Caco-2 (cell line): ENCODE measurements around the gene RD3L. TPM values are rescaled to one million over a fixed set of nuclear protein-coding genes. Genes with fewer than 3 reads are reported as not detected.
"Not testable (repeated sequence)": the region's sequence is repeated elsewhere in the genome, so short reads cannot be mapped to it uniquely, and the experiment has no call there.

Source experiments
- BruUV-seq: library from RNA; stranded (reverse); fragments of 400-500 nt; replicated peaks from 2 replicates; lab custom pipeline; 2021; lab: Mats Ljungman, UMichigan
- CTCF ChIA-PET: fragments of 300-600 bp; sonication (Branson Sonifier 250); formaldehyde crosslinking; loops from one replicate; lab custom pipeline; 2022; ENCODE audit warnings: antibody characterized with exemption; lab: Charles Lee
- POLR2A ChIA-PET: fragments of 300-600 bp; sonication (Branson Sonifier 250); formaldehyde crosslinking; loops from one replicate; lab custom pipeline; 2022; ENCODE audit warnings: antibody characterized with exemption; lab: Charles Lee
- DNase-seq, 2 experiments: peaks; one replicate each; pipeline versions ENCODE4 v3.0.0 to v3.0.0-alpha.2; 2020 to 2022
- H3K27me3 ChIP-seq: replicated peaks from 2 replicates; pipeline ENCODE4 v1.6.0; 2011; ENCODE audit warnings: low read length; ENCODE audit not compliant: control insufficient read depth, insufficient read depth
- H3K36me3 ChIP-seq: 2 replicates; pipeline ENCODE4 v1.5.1; 2011; ENCODE audit warnings: low read length; ENCODE audit not compliant: control insufficient read depth, insufficient read depth
- H3K4me1 ChIP-seq: fragments of 250-450 bp; sonication (Bioruptor Pico); 2 replicates; pipeline ENCODE4 v1.5.1; 2020; ENCODE audit warnings: mild to moderate bottlenecking
- H3K4me3 ChIP-seq: 2 replicates; pipeline ENCODE4 v1.5.1; 2011; ENCODE audit warnings: low read depth, mild to moderate bottlenecking, control low read depth, low read length
- H3K9me3 ChIP-seq: fragments of 250-450 bp; sonication (Bioruptor Pico); 2 replicates; pipeline ENCODE4 v1.5.1; 2020; ENCODE audit warnings: mild to moderate bottlenecking, moderate library complexity
- H3K27ac Mint-ChIP-seq: one replicate; pipeline ENCODE4 v1.8.0; 2022; ENCODE audit warnings: mixed read lengths; ENCODE audit not compliant: unreplicated experiment
- H3K27me3 Mint-ChIP-seq: one replicate; pipeline ENCODE4 v1.8.0; 2022; ENCODE audit warnings: mixed read lengths; ENCODE audit not compliant: insufficient read depth, unreplicated experiment
- H3K36me3 Mint-ChIP-seq: one replicate; pipeline ENCODE4 v1.8.0; 2022; ENCODE audit warnings: mild to moderate bottlenecking, mixed read lengths; ENCODE audit not compliant: insufficient read depth, unreplicated experiment
- H3K4me1 Mint-ChIP-seq: one replicate; pipeline ENCODE4 v1.8.0; 2022; ENCODE audit warnings: low read depth, mixed read lengths; ENCODE audit not compliant: unreplicated experiment
- H3K4me3 Mint-ChIP-seq: one replicate; pipeline ENCODE4 v1.8.0; 2022; ENCODE audit warnings: mild to moderate bottlenecking, moderate library complexity, mixed read lengths; ENCODE audit not compliant: unreplicated experiment
- H3K9me3 Mint-ChIP-seq: one replicate; pipeline ENCODE4 v1.8.0; 2022; ENCODE audit warnings: mixed read lengths; ENCODE audit not compliant: unreplicated experiment
- CTCF ChIP-seq, 2 experiments: fragments of 200-600 bp in 1 of 2; IDR thresholded peaks; 1 replicate in 1 of 2; 2 replicates in 1 of 2; pipeline versions ENCODE4 v1.5.1 to v1.8.0; 2011 to 2022; ENCODE audit warnings: antibody characterized with exemption in 1 of 2, control low read depth in 1 of 2, inconsistent platforms in 1 of 2, low read depth in 1 of 2, low read length in 1 of 2, mild to moderate bottlenecking in 1 of 2, moderate library complexity in 1 of 2; ENCODE audit not compliant: insufficient read depth in 1 of 2, severe bottlenecking in 1 of 2, unreplicated experiment in 1 of 2
- intact Hi-C: fragments of 100-400 bp; cut with micrococcal nuclease; formaldehyde crosslinking; loops from one replicate; pipeline ENCODE4 v1.10.0; 2022; ENCODE audit not compliant: unreplicated experiment
- total RNA-seq: library from RNA; stranded (reverse); gene quantifications from 2 replicates; pipeline ENCODE4 v1.2.3, GENCODE V29; 2022

Gene RD3L
- total RNA-seq, 1 experiment from 2014 or later = not detected

- DNase-seq = no peak
These were observed 14.8 kb downstream of the RD3L start for GRCh38 chr14:103927566-103927965.

GRCh38 chr14:103925316-103925715 lies 17.0 kb downstream of the RD3L start:
- intact Hi-C loops = no loop called here
- Histone ChIP-seq H3K36me3 (no peaks in the 10 kb centered on the region), H3K4me1 (no peaks in the 10 kb centered on the region), H3K9me3 (no peaks in the 10 kb centered on the region), H3K4me3 (no peak overlapping the region), H3K27me3 (no peaks in the 10 kb centered on the region)
- no TSS peak for BruUV-seq
- no peak for TF ChIP-seq CTCF (IDR thresholded peaks at IDR 0.05; ENCODE audit: insufficient read depth in 1 of 2, low read depth in 1 of 2, low read length in 1 of 2, severe bottlenecking in 1 of 2, unreplicated experiment in 1 of 2)
- ChIA-PET POLR2A (no interaction called here), CTCF (no interaction called here)
- H3K4me3 Mint-ChIP-seq = no peak overlapping the region
- no peaks in the 10 kb centered on the region for H3K27me3 Mint-ChIP-seq
- DNase-seq = no peak
- no peak overlapping the region for H3K27ac Mint-ChIP-seq
- H3K9me3 Mint-ChIP-seq = no peaks in the 10 kb centered on the region
- H3K4me1 Mint-ChIP-seq = no peaks in the 10 kb centered on the region
- H3K36me3 Mint-ChIP-seq = peaks cover 11% of the 10 kb centered on the region

More at GRCh38 chr14:103927566-103927965, 14.8 kb downstream of the RD3L start:
- no TSS peak for BruUV-seq
- no peak for TF ChIP-seq CTCF (IDR thresholded peaks at IDR 0.05; ENCODE audit: insufficient read depth in 1 of 2, low read depth in 1 of 2, low read length in 1 of 2, severe bottlenecking in 1 of 2, unreplicated experiment in 1 of 2)
- Mint-ChIP-seq H3K4me1 (no peaks in the 10 kb centered on the region), H3K9me3 (no peaks in the 10 kb centered on the region), H3K4me3 (no peak overlapping the region), H3K27ac (no peak overlapping the region), H3K36me3 (no peaks in the 10 kb centered on the region), H3K27me3 (no peaks in the 10 kb centered on the region)
- intact Hi-C loops = no loop called here
- Histone ChIP-seq H3K9me3 (no peaks in the 10 kb centered on the region), H3K4me3 (no peak overlapping the region), H3K27me3 (no peaks in the 10 kb centered on the region), H3K36me3 (no peaks in the 10 kb centered on the region), H3K4me1 (peaks cover under 1% of the 10 kb centered on the region; the same call in 1 of the 2 replicates)
- ChIA-PET POLR2A (no interaction called here), CTCF (no interaction called here)

GRCh38 chr14:103923863-103924262 lies 18.5 kb downstream of the RD3L start:
- Mint-ChIP-seq H3K4me1 (no peaks in the 10 kb centered on the region), H3K27me3 (no peaks in the 10 kb centered on the region), H3K9me3 (no peaks in the 10 kb centered on the region), H3K27ac (no peak overlapping the region), H3K4me3 (no peak overlapping the region), H3K36me3 (peaks cover 11% of the 10 kb centered on the region)
- BruUV-seq = no TSS peak
- ChIA-PET POLR2A (no interaction called here), CTCF (interaction anchor here (1.2 kb wide), 1 partner anchor 14 kb away, joined by 5 read pairs; no protein-coding TSS in a partner anchor)
- Histone ChIP-seq H3K4me1 (no peaks in the 10 kb centered on the region), H3K36me3 (no peaks in the 10 kb centered on the region), H3K4me3 (no peak overlapping the region), H3K9me3 (no peaks in the 10 kb centered on the region), H3K27me3 (no peaks in the 10 kb centered on the region)
- DNase-seq = no peak
- TF ChIP-seq CTCF (IDR thresholded peaks at IDR 0.05; ENCODE audit: insufficient read depth in 1 of 2, low read depth in 1 of 2, low read length in 1 of 2, severe bottlenecking in 1 of 2, unreplicated experiment in 1 of 2) = no peak
- intact Hi-C loops = loop anchor here (5.0 kb wide), 1 partner anchor 58 kb away; no protein-coding TSS in a partner anchor

- Mint-ChIP-seq H3K36me3 (peaks cover 14% of the 10 kb centered on the region), H3K4me3 (peak overlapping the region; percentile 94)
- BruUV-seq, POLR2A ChIA-PET, H3K36me3 ChIP-seq, H3K9me3 Mint-ChIP-seq, H3K27ac Mint-ChIP-seq, H3K27me3 ChIP-seq, H3K4me1 ChIP-seq, H3K9me3 ChIP-seq, H3K27me3 Mint-ChIP-seq, H3K4me1 Mint-ChIP-seq, DNase-seq: not testable (repeated sequence)
- CTCF ChIA-PET = interaction anchor here (0.9 kb wide), 1 partner anchor 21 kb away, joined by 3 read pairs; no protein-coding TSS in a partner anchor
- intact Hi-C loops = loop anchor here (5.0 kb wide), 1 partner anchor 60 kb away; no protein-coding TSS in a partner anchor
- peak overlapping the region; percentile 3 for H3K4me3 ChIP-seq
These were observed 20.5 kb downstream of the RD3L start for GRCh38 chr14:103921855-103922200.
